Measurements from ENCODE around the gene PRKCB.

- no peak for TF ChIP-seq POLR2A (IDR thresholded peaks at IDR 0.05)
- TF ChIP-seq CTCF (IDR thresholded peaks at IDR 0.05 in 4 of 5, conservative IDR thresholded peaks at IDR 0.05 in 1 of 5), result no peak
These were observed 241.5 kb downstream of the PRKCB start for GRCh38 chr16:24077292-24077691.

Measured in gastrocnemius medialis (tissue), 4 donors.